Endothelial cell (in vitro differentiated cells): ENCODE measurements around the gene DOCK1. TPM values are rescaled to one million over a fixed set of nuclear protein-coding genes. Genes with fewer than 3 reads are reported as not detected.

ENCODE experiments used
- DNase-seq: peaks from one replicate; pipeline ENCODE4 v3.0.0; 2021; ENCODE audit warnings: low spot score
- H3K27ac Mint-ChIP-seq: one replicate; pipeline ENCODE4 v1.8.0; 2021; ENCODE audit warnings: mixed read lengths, inconsistent platforms; ENCODE audit not compliant: unreplicated experiment
- H3K27me3 Mint-ChIP-seq: one replicate; pipeline ENCODE4 v1.8.0; 2021; ENCODE audit warnings: mild to moderate bottlenecking, moderate library complexity, mixed read lengths, inconsistent platforms; ENCODE audit not compliant: unreplicated experiment
- H3K36me3 Mint-ChIP-seq: one replicate; pipeline ENCODE4 v1.8.0; 2021; ENCODE audit warnings: mild to moderate bottlenecking, low read depth, mixed read lengths, inconsistent platforms; ENCODE audit not compliant: unreplicated experiment
- H3K4me1 Mint-ChIP-seq: one replicate; pipeline ENCODE4 v1.8.0; 2021; ENCODE audit warnings: mild to moderate bottlenecking, mixed read lengths, inconsistent platforms; ENCODE audit not compliant: unreplicated experiment
- H3K4me3 Mint-ChIP-seq: one replicate; pipeline ENCODE4 v1.8.0; 2021; ENCODE audit warnings: mild to moderate bottlenecking, mixed read lengths, inconsistent platforms; ENCODE audit not compliant: unreplicated experiment
- H3K9me3 Mint-ChIP-seq: one replicate; pipeline ENCODE4 v1.8.0; 2021; ENCODE audit warnings: mixed read lengths, inconsistent platforms; ENCODE audit not compliant: unreplicated experiment
- CTCF ChIP-seq: fragments of 200-600 bp; sonication (generic); IDR thresholded peaks from one replicate; pipeline ENCODE4 v1.5.0; 2021; ENCODE audit warnings: antibody characterized with exemption; ENCODE audit not compliant: unreplicated experiment
- total RNA-seq: library from RNA; stranded (reverse); fragmentation: NEBNext Ultra II Directional; extraction: Animal tissue kit (Norgen Biotek cat#: 25700); gene quantifications from one replicate; pipeline ENCODE4 v1.2.1, GENCODE V29; 2021; ENCODE audit not compliant: unreplicated experiment

Gene DOCK1
- total RNA-seq, 1 donor from 2014 or later: 116 TPM

DNA sequence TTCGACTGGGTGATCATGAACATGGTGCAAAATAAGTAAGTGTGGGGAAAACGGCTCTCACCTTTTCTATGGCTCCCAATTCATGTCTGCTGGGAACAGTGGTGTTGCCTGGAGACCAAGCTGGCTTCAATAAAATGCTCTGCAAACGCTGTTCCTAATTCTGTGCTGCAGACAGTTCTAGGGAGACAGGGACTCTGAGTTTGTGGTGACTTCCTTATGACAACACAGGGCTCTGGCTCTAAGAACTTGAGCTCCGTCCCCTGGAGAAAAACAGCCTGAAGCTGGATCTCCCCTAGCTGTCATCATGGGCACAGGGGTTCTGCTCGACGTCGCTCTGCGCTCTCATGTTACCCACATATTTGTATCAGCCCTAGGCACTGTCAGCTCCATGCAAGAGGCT lies 352.2 kb downstream of the DOCK1 start:
- H3K27me3 Mint-ChIP-seq: peaks cover 21% of the 10 kb centered on the region
- H3K4me3 Mint-ChIP-seq: peak overlapping the region; percentile 26
- H3K36me3 Mint-ChIP-seq: peaks cover 47% of the 10 kb centered on the region
- DNase-seq: no peak
- H3K9me3 Mint-ChIP-seq: no peaks in the 10 kb centered on the region
- TF ChIP-seq CTCF: no peak
- peaks cover 22% of the 10 kb centered on the region for H3K4me1 Mint-ChIP-seq
- H3K27ac Mint-ChIP-seq: no peak overlapping the region

- Mint-ChIP-seq H3K4me3 (no peak overlapping the region), H3K36me3 (peaks cover 50% of the 10 kb centered on the region), H3K27me3 (peaks cover 19% of the 10 kb centered on the region), H3K9me3 (no peaks in the 10 kb centered on the region), H3K4me1 (peaks cover 23% of the 10 kb centered on the region), H3K27ac (no peak overlapping the region)
- TF ChIP-seq CTCF: no peak
- no peak for DNase-seq
Measured at GRCh38 chr10:127259347-127259746, 354.1 kb downstream of the DOCK1 start.

GRCh38 chr10:127262606-127263005 lies 357.4 kb downstream of the DOCK1 start:
- no peak overlapping the region for H3K27ac Mint-ChIP-seq

GRCh38 chr10:127265288-127265687 lies 360.1 kb downstream of the DOCK1 start:
- no peak overlapping the region for H3K4me3 Mint-ChIP-seq
- peaks cover 10% of the 10 kb centered on the region for H3K27me3 Mint-ChIP-seq
- no peak for DNase-seq
- no peak for TF ChIP-seq CTCF
- H3K4me1 Mint-ChIP-seq: peaks cover 23% of the 10 kb centered on the region
- H3K9me3 Mint-ChIP-seq: no peaks in the 10 kb centered on the region
- peaks cover 20% of the 10 kb centered on the region for H3K36me3 Mint-ChIP-seq
- H3K27ac Mint-ChIP-seq: no peak overlapping the region

More at GRCh38 chr10:127262606-127263005, 357.4 kb downstream of the DOCK1 start:
- TF ChIP-seq CTCF: no peak
- H3K9me3 Mint-ChIP-seq: no peaks in the 10 kb centered on the region
- H3K4me1 Mint-ChIP-seq: peaks cover 23% of the 10 kb centered on the region
- peaks cover 15% of the 10 kb centered on the region for H3K27me3 Mint-ChIP-seq
- H3K36me3 Mint-ChIP-seq: peaks cover 44% of the 10 kb centered on the region
- no peak for DNase-seq
- no peak overlapping the region for H3K4me3 Mint-ChIP-seq

DNA sequence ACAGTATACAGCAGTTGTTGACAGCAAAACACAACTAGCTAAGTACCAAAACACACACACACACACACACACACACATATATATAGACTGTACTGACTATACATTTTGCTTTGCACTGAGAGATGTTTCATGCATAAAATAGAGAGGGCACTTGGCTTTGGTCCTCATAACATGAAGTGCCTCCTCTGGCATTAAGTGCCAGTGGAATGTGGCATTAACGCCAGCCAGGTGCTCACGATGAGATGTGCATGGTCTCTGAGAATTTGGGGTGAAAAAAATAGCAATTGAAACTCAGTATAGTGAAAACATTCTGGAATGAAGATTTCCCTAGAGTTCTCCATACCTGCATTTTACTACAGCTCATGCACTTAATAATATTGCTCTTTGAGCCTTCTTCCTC lies 361.2 kb downstream of the DOCK1 start:
- no peak for DNase-seq
- peaks cover 4% of the 10 kb centered on the region for H3K27me3 Mint-ChIP-seq
- no peak overlapping the region for H3K4me3 Mint-ChIP-seq
- TF ChIP-seq CTCF: no peak
- no peak overlapping the region for H3K27ac Mint-ChIP-seq
- no peaks in the 10 kb centered on the region for H3K9me3 Mint-ChIP-seq
- H3K4me1 Mint-ChIP-seq: peaks cover 26% of the 10 kb centered on the region
- peaks cover 15% of the 10 kb centered on the region for H3K36me3 Mint-ChIP-seq
